ENCODE measurements around the gene TXNDC15.

Gene TXNDC15

GRCh38 chr5:134949316-134949715 is 75.1 kb downstream of the TXNDC15 start:
- H3K27ac ChIP-seq: no peak overlapping the region
- no peak for TF ChIP-seq CTCF (conservative IDR thresholded peaks at IDR 0.05)
- no peak for TF ChIP-seq ZFX (IDR thresholded peaks at IDR 0.05)
